HepG2 (cell line): ENCODE data around the gene ARHGEF40. TPM values are rescaled to one million over a fixed set of nuclear protein-coding genes. Genes with fewer than 3 reads are reported as not detected.

ENCODE experiments used
- ATAC-seq: fragments of 200-7000 bp; cut with Tn5 transposase; 3 replicates; pipeline ENCODE4 v1.9.1; 2020; ENCODE audit warnings: mild to moderate bottlenecking, moderate library complexity
- BruUV-seq: library from RNA; stranded (reverse); fragments of 400-500 nt; replicated peaks from 2 replicates; lab custom pipeline; 2021; lab: Mats Ljungman, UMichigan
- CTCF ChIA-PET: fragments of 300-600 bp; formaldehyde crosslinking; extraction: SDS; loops from one replicate; lab custom pipeline; 2021; ENCODE audit warnings: low total read pairs, inconsistent platforms, low intra/inter-chr PET ratio; lab: Yijun Ruan, JAX
- POLR2A ChIA-PET: fragments of 350-600 bp; sonication (Branson Sonifier 250); formaldehyde crosslinking; loops from one replicate; lab custom pipeline; 2020; ENCODE audit warnings: antibody characterized with exemption, inconsistent platforms; lab: Yijun Ruan, JAX
- DNase-seq: peaks from one replicate; pipeline ENCODE4 v3.0.0-alpha.2; 2015; ENCODE audit warnings: low spot score
- FAIRE-seq: peaks from 3 replicates; lab custom pipeline; 2011; peaks lifted over from hg19 to GRCh38; lab: Jason Lieb, UNC
- H2AFZ ChIP-seq: one replicate; pipeline ENCODE4 v1.6.1; 2011; ENCODE audit warnings: low read length, inconsistent platforms
- H3K27ac ChIP-seq: fragments of 300-600 bp; 3 replicates; pipeline ENCODE4 v1.8.0; 2011; ENCODE audit warnings: mixed run types, mild to moderate bottlenecking, mixed read lengths, low read length, inconsistent platforms; ENCODE audit not compliant: insufficient read depth; ENCODE audit errors: extremely low read length
- H3K27me3 ChIP-seq, 2 experiments: fragments of 200-600 bp in 1 of 2; 2 replicates in 1 of 2; 3 replicates in 1 of 2; pipeline versions ENCODE4 v1.6.0 to v1.8.0; 2011; ENCODE audit warnings: low read length in 2 of 2, mild to moderate bottlenecking in 2 of 2, moderate library complexity in 2 of 2, inconsistent platforms in 1 of 2; ENCODE audit not compliant: insufficient read depth in 2 of 2, control insufficient read depth in 1 of 2
- H3K36me3 ChIP-seq, 2 experiments: fragments of 200-600 bp in 1 of 2; replicated peaks in 1 of 2; 2 replicates in 1 of 2; 3 replicates in 1 of 2; pipeline versions ENCODE4 v1.5.1 to v1.8.0; 2011; ENCODE audit warnings: low read length in 2 of 2, inconsistent platforms in 1 of 2; ENCODE audit not compliant: insufficient read depth in 2 of 2, control insufficient read depth in 1 of 2
- H3K4me1 ChIP-seq: 2 replicates; pipeline ENCODE4 v1.5.1; 2012; ENCODE audit warnings: low read length, inconsistent platforms; ENCODE audit not compliant: insufficient read depth
- H3K4me2 ChIP-seq: 2 replicates; pipeline ENCODE4 v1.6.0; 2011; ENCODE audit warnings: low read depth, low read length, inconsistent platforms
- H3K4me3 ChIP-seq, 3 experiments: fragments of 200-600 bp in 1 of 3; sonication (generic), shearing (Covaris generic) in 1 of 3; replicated peaks in 1 of 3; 2 replicates each; pipeline ENCODE4 v1.5.1; 2011 to 2016; ENCODE audit warnings: low read length in 3 of 3, inconsistent platforms in 2 of 3, low read depth in 2 of 3, mild to moderate bottlenecking in 2 of 3, control low read depth in 1 of 3, mixed read lengths in 1 of 3; ENCODE audit not compliant: insufficient read depth in 1 of 3
- H3K79me2 ChIP-seq: one replicate; pipeline ENCODE4 v1.6.1; 2011; ENCODE audit warnings: low read length, inconsistent platforms; ENCODE audit not compliant: insufficient read depth
- H3K9ac ChIP-seq: 2 replicates; pipeline ENCODE4 v1.6.0; 2011; ENCODE audit warnings: mild to moderate bottlenecking, low read depth, low read length, inconsistent platforms; ENCODE audit not compliant: insufficient read depth
- H3K9me3 ChIP-seq: 2 replicates; pipeline ENCODE4 v1.5.1; 2012; ENCODE audit warnings: mild to moderate bottlenecking, low read length
- H4K20me1 ChIP-seq: 2 replicates; pipeline ENCODE4 v1.6.0; 2011; ENCODE audit warnings: inconsistent platforms, mild to moderate bottlenecking, low read length, moderate library complexity; ENCODE audit not compliant: insufficient read depth
- MBNL3 ChIP-seq: fragments of 250-450 bp; sonication (Bioruptor Pico); conservative IDR thresholded peaks from 2 replicates; pipeline ENCODE4 v1.8.0; 2022; ENCODE audit warnings: mild to moderate bottlenecking, inconsistent platforms
- NCOA2 ChIP-seq: sonication (generic); formaldehyde crosslinking; IDR thresholded peaks from 2 replicates; pipeline ENCODE4 v1.8.0; 2022; ENCODE audit warnings: inconsistent platforms
- POGZ ChIP-seq: sonication (generic); formaldehyde crosslinking; IDR thresholded peaks from 2 replicates; pipeline ENCODE4 v1.4.0; 2020; ENCODE audit warnings: mild to moderate bottlenecking, missing genetic modification reagents
- RXRA ChIP-seq: sonication (generic); formaldehyde crosslinking; IDR thresholded peaks from 2 replicates; pipeline ENCODE4 v1.5.1; 2020; ENCODE audit warnings: missing genetic modification reagents
- RXRB ChIP-seq: IDR thresholded peaks from 2 replicates; pipeline ENCODE4 v1.6.1; 2016; ENCODE audit warnings: borderline replicate concordance, missing genetic modification reagents, missing compliant biosample characterization
- SALL1 ChIP-seq: sonication (generic); formaldehyde crosslinking; IDR thresholded peaks from 2 replicates; pipeline ENCODE4 v1.8.0; 2022; ENCODE audit warnings: mild to moderate bottlenecking, missing genetic modification reagents
- ZNF20 ChIP-seq: sonication (generic); formaldehyde crosslinking; IDR thresholded peaks from 2 replicates; pipeline ENCODE4 v1.4.0; 2020; ENCODE audit warnings: mild to moderate bottlenecking, moderate library complexity, missing genetic modification reagents
- ZNF256 ChIP-seq: sonication (generic); formaldehyde crosslinking; conservative IDR thresholded peaks from 2 replicates; pipeline ENCODE4 v1.4.0; 2020; ENCODE audit warnings: missing genetic modification reagents
- ZNF615 ChIP-seq: sonication (generic); formaldehyde crosslinking; IDR thresholded peaks from 2 replicates; pipeline ENCODE4 v1.5.0; 2020; ENCODE audit warnings: mild to moderate bottlenecking, missing genetic modification reagents, borderline replicate concordance
- ZNF792 ChIP-seq: IDR thresholded peaks from 2 replicates; pipeline ENCODE4 v1.6.1; 2016
- ZSCAN29 ChIP-seq: sonication (generic); formaldehyde crosslinking; conservative IDR thresholded peaks from 2 replicates; pipeline ENCODE4 v1.4.0; 2020; ENCODE audit warnings: mild to moderate bottlenecking, missing genetic modification reagents
- WGBS: methylation state at CpG from one replicate; pipeline ENCODE4 v1.1.6; 2017; ENCODE audit warnings: low lambda C conversion rate; 5-methylcytosine and 5-hydroxymethylcytosine counted together
- in situ Hi-C: cut with HindIII; loops from 2 replicates; pipeline ENCODE4 v1.10.0; 2017; ENCODE audit warnings: low pct_unique_long_range_greater_than_20kb; ENCODE audit not compliant: extremely low pct_ligation_motif_present
- intact Hi-C: fragments of 100-400 bp; cut with micrococcal nuclease; formaldehyde crosslinking; loops from one replicate; pipeline ENCODE4 v1.10.0; 2022; ENCODE audit not compliant: unreplicated experiment
- polyA plus RNA-seq, 8 experiments: library from polyadenylated mRNA; depleted of rRNA in 3 of 8; stranded (reverse) in 7 of 8; unstranded in 1 of 8; fragments of >200 nt; fragmentation: Illumina TruSeq in 4 of 8; extraction: Trizol in 4 of 8; gene quantifications; 2 replicates each; pipeline versions ENCODE4 v1.2.1 to v1.2.3, GENCODE V29; 2011 to 2016; ENCODE audit warnings: low read depth in 4 of 8, missing spikeins in 1 of 8, mixed read lengths in 1 of 8; ENCODE audit not compliant: insufficient read depth in 1 of 8
- total RNA-seq, 5 experiments: library from RNA; depleted of rRNA; stranded (reverse); fragments of >200 nt; fragmentation: Illumina TruSeq; extraction: Trizol; gene quantifications; 2 replicates each; pipeline ENCODE4 v1.2.3, GENCODE V29; 2016; ENCODE audit warnings: low read depth in 1 of 5
- TF ChIP-seq, protein P1 (sequence below), 2 experiments: sonication (generic) in 1 of 2; formaldehyde crosslinking in 1 of 2; IDR thresholded peaks; 2 replicates each; pipeline versions ENCODE4 v1.6.1 to v1.9.0; 2014 to 2022; ENCODE audit warnings: antibody characterized with exemption in 1 of 2, borderline replicate concordance in 1 of 2, inconsistent platforms in 1 of 2, low read depth in 1 of 2, missing genetic modification reagents in 1 of 2
- TF ChIP-seq, protein P2 (sequence below): sonication (generic); IDR thresholded peaks from 2 replicates; pipeline ENCODE4 v1.6.1; 2016; ENCODE audit warnings: low read depth, borderline replicate concordance

The ARHGEF40 gene
- total and polyA plus RNA-seq, 2 of the 13 experiments (the other 11 are each of a cell fraction or from before 2014, with no cell fraction given), result 28.1 to 78.1 TPM

DNA sequence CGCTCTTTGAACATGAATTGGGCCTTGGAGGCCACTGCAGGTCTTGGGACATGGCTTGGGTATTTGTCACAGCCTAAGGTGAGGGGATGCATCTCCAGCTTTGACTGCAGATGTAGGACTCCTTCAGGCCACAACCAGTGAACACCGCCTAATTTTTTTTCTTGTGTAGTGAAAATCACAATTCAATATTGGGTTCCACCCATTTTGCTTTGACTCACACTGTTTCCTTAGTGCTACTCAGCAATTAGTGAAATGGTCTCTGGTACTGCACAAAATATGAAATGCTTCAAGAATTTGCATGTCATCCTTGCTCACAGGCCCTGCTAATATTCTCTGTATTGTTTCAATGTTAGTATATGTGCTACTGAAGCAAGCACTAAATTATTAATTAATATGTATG, 43.3 kb downstream of the ARHGEF40 start:
- ChIA-PET CTCF (no interaction called here), POLR2A (no interaction called here)
- no TSS peak for BruUV-seq

DNA sequence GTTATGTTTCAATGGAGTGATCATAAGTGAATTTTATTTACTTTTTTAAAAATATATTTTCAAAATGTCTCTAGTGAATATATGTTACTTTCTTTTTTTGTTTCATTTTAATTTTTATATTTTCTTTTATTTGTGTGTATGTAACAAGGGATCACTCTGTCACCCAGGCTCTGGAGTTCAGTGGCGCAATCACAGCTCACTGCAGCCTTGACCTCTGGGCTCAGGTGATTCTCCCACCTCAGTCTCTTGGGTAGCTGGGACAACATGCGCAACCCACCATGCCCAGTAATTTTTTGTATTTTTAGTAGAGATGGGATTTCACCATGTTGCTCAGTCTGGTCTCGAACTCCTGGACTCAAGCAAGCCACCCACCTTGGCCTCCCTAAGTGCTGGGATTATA, 48.8 kb downstream of the ARHGEF40 start:
- ChIA-PET POLR2A (interaction anchor here (2.0 kb wide), 1 partner anchor 15 kb away, joined by 8 read pairs; no protein-coding TSS in a partner anchor), CTCF (no interaction called here)
- intact Hi-C loops (no loop called here), in situ Hi-C loops (no loop called here)
- FAIRE-seq, result no peak
- Histone ChIP-seq H3K4me3 (no peak overlapping the region), H3K36me3 (no peaks in the 10 kb centered on the region), H3K4me2 (no peak overlapping the region), H3K27ac (no peak overlapping the region), H2AFZ (no peak overlapping the region), H4K20me1 (no peaks in the 10 kb centered on the region), H3K9me3 (no peaks in the 10 kb centered on the region), H3K9ac (no peak overlapping the region), H3K27me3 (no peaks in the 10 kb centered on the region), H3K4me1 (peaks cover 12% of the 10 kb centered on the region; the same call in 1 of the 2 replicates), H3K79me2 (no peaks in the 10 kb centered on the region)
- 0 out of 3 replicates have a peak, but pooled peaks have one; percentile 37 for ATAC-seq
- 51% methylated on average over 3 of the region's 3 CpGs for WGBS
- no peak for DNase-seq
- BruUV-seq, result no TSS peak
- no peak for TF ChIP-seq ZSCAN29 (CRISPR knock-in tag)
- peak; percentile 47; the same call in 1 of the 2 replicates for TF ChIP-seq SALL1
- no peak for TF ChIP-seq ZNF615
- peak; percentile 47; the same call in 1 of the 2 replicates for TF ChIP-seq RXRA
- no peak for TF ChIP-seq POGZ (CRISPR knock-in tag)
- peak; percentile 51; the same call in 1 of the 2 replicates for TF ChIP-seq RXRB
- TF ChIP-seq, protein P1, sequence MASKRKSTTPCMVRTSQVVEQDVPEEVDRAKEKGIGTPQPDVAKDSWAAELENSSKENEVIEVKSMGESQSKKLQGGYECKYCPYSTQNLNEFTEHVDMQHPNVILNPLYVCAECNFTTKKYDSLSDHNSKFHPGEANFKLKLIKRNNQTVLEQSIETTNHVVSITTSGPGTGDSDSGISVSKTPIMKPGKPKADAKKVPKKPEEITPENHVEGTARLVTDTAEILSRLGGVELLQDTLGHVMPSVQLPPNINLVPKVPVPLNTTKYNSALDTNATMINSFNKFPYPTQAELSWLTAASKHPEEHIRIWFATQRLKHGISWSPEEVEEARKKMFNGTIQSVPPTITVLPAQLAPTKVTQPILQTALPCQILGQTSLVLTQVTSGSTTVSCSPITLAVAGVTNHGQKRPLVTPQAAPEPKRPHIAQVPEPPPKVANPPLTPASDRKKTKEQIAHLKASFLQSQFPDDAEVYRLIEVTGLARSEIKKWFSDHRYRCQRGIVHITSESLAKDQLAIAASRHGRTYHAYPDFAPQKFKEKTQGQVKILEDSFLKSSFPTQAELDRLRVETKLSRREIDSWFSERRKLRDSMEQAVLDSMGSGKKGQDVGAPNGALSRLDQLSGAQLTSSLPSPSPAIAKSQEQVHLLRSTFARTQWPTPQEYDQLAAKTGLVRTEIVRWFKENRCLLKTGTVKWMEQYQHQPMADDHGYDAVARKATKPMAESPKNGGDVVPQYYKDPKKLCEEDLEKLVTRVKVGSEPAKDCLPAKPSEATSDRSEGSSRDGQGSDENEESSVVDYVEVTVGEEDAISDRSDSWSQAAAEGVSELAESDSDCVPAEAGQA (IDR thresholded peaks at IDR 0.05; ENCODE audit: low read depth), result no peak
- TF ChIP-seq, protein P1 (CRISPR knock-in tag; IDR thresholded peaks at IDR 0.05; ENCODE audit: borderline replicate concordance), result no peak
- TF ChIP-seq NCOA2 (CRISPR knock-in tag), result 0 out of 2 replicates have a peak, but pooled peaks have one; percentile 29
- no peak for TF ChIP-seq ZNF256 (CRISPR knock-in tag)
- no peak for TF ChIP-seq ZNF20 (CRISPR knock-in tag)
- TF ChIP-seq ZNF792 (CRISPR knock-in tag), result no peak
- TF ChIP-seq, protein P2, sequence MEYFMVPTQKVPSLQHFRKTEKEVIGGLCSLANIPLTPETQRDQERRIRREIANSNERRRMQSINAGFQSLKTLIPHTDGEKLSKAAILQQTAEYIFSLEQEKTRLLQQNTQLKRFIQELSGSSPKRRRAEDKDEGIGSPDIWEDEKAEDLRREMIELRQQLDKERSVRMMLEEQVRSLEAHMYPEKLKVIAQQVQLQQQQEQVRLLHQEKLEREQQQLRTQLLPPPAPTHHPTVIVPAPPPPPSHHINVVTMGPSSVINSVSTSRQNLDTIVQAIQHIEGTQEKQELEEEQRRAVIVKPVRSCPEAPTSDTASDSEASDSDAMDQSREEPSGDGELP, result peak; percentile 28; the same call in 1 of the 2 replicates

More for the DNA sequence above, 43.3 kb downstream of the ARHGEF40 start:
- WGBS, result 92% methylated on average over 2 of the region's 2 CpGs
- Histone ChIP-seq H2AFZ (no peak overlapping the region), H3K9ac (no peak overlapping the region), H3K27ac (no peak overlapping the region), H3K27me3 (no peaks in the 10 kb centered on the region), H3K4me3 (no peak overlapping the region), H3K4me2 (no peak overlapping the region), H3K4me1 (peaks cover 25% of the 10 kb centered on the region), H3K9me3 (no peaks in the 10 kb centered on the region), H3K36me3 (no peaks in the 10 kb centered on the region), H4K20me1 (no peaks in the 10 kb centered on the region), H3K79me2 (no peaks in the 10 kb centered on the region)
- intact Hi-C loops (no loop called here), in situ Hi-C loops (no loop called here)
- TF ChIP-seq MBNL3 (CRISPR knock-in tag), result no peak
- no peak for ATAC-seq
- no peak for DNase-seq
- FAIRE-seq, result no peak
